HUES6 (cell line): Measurements from ENCODE around the gene MET.
A peak's percentile ranks its signal among the peaks of the same experiment; 100 is the strongest.
"Not testable (repeated sequence)": the region's sequence is repeated elsewhere in the genome, so short reads cannot be mapped to it uniquely, and the experiment has no call there.

ENCODE experiments used
- H3K27ac ChIP-seq: 2 replicates; pipeline ENCODE4 v1.7.0; 2013; ENCODE audit warnings: low read depth, mild to moderate bottlenecking, low read length, inconsistent platforms
- H3K27me3 ChIP-seq: 2 replicates; pipeline ENCODE4 v1.6.1; 2013; ENCODE audit warnings: low read length; ENCODE audit not compliant: control insufficient read depth, insufficient read depth
- H3K36me3 ChIP-seq: 2 replicates; pipeline ENCODE4 v1.6.1; 2013; ENCODE audit warnings: low read length; ENCODE audit not compliant: control insufficient read depth, insufficient read depth
- H3K4me1 ChIP-seq: 2 replicates; pipeline ENCODE4 v1.6.1; 2013; ENCODE audit warnings: low read length; ENCODE audit not compliant: control insufficient read depth, insufficient read depth
- H3K4me3 ChIP-seq: 2 replicates; pipeline ENCODE4 v1.5.1; 2013; ENCODE audit warnings: low read depth, low read length
- H3K9ac ChIP-seq: one replicate; pipeline ENCODE4 v1.6.1; 2013; ENCODE audit warnings: mild to moderate bottlenecking, low read length
- H3K9me3 ChIP-seq: 2 replicates; pipeline ENCODE4 v1.6.1; 2013; ENCODE audit warnings: low read depth, low read length; ENCODE audit not compliant: control insufficient read depth, insufficient read depth

MET gene

DNA sequence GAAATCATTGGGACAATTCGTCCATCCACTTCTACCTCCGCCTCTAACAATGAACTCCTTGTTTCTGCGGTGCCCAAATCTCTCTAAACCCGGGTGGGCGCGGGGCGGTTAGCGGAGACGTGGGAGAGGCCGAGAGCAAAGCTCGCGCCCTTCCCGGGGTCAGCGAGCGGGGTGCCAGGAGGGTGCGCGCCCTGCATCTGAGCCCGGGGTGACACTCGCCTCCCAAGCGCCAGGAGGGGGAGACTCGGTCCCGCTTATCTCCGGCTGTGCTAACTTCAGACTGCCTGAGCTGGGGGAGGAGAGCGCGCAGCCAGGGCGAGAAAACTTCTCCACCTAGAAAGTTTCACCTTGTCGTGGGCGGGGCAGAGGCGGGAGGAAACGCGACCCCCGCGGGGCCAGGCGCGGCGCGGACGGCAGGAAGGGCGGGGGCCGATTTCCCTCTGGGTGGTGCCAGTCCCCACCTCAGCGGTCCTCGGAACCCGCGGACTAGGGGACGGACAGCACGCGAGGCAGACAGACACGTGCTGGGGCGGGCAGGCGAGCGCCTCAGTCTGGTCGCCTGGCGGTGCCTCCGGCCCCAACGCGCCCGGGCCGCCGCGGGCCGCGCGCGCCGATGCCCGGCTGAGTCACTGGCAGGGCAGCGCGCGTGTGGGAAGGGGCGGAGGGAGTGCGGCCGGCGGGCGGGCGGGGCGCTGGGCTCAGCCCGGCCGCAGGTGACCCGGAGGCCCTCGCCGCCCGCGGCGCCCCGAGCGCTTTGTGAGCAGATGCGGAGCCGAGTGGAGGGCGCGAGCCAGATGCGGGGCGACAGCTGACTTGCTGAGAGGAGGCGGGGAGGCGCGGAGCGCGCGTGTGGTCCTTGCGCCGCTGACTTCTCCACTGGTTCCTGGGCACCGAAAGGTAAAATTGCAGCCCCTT lies at the start of gene MET:
Gene MET (plus strand): TSS at position 516 of the 915 bp plus-strand sequence. CDS start 26,889 bp downstream, outside the sequence.
- no peaks in the 10 kb centered on the region for H3K9me3 ChIP-seq
- peaks cover 9% of the 10 kb centered on the region for H3K4me1 ChIP-seq
- peaks cover 68% of the 10 kb centered on the region for H3K27me3 ChIP-seq
- peak within 1 kb of the TSS; percentile 72 for H3K4me3 ChIP-seq
- no peak within 1 kb of the TSS for H3K27ac ChIP-seq
- H3K9ac ChIP-seq, result peak within 1 kb of the TSS; percentile 66
- H3K36me3 ChIP-seq, result no peaks in the 10 kb centered on the region

DNA sequence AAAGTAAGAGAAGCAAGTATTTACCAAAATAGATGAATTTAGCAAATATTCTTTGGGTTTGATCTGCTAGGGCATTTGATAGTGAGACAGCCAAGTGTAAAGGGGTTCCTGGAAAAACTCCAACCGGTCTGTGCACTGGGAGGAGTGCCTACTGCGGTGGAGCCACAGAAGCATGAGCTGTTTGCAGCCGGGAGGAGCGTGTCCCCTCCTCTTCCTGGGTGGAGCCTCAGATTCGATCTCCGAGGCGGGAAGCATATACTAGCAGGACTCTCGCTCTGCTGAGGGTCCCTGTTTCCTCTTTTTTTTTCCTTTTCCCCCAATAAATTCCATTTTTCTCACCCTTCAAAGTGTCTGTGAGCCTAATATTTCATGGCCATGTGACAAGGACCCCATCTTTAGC lies 45.1 kb upstream of the MET start:
- Histone ChIP-seq H3K4me3 (no peak overlapping the region), H3K27ac (no peak overlapping the region), H3K4me1 (no peaks in the 10 kb centered on the region; the same call in 1 of the 2 replicates), H3K9me3 (no peaks in the 10 kb centered on the region), H3K36me3 (no peaks in the 10 kb centered on the region), H3K27me3 (no peaks in the 10 kb centered on the region), H3K9ac (no peak overlapping the region)

DNA sequence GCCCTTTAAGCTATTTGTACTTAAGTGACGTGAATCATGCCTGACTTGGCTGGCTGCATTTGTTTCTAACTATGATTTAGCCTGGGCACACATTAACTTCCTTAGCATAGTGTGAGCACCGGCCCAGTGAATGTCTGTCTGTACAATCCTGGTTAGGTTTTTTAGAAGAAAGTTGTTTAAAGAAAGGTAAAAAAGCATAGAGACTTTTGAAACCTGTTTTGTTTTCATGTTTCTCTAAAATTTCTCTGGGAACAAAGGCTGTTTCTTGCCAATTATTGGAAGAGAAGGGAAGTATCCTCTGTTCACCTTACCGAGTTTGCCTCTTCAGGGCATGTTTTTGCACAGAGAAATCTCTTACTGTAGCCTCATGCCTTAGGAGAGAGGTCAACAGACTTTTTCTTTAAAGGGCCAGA lies 42.9 kb upstream of the MET start:
- Histone ChIP-seq H3K9me3 (no peaks in the 10 kb centered on the region), H3K27me3 (no peaks in the 10 kb centered on the region), H3K4me3 (no peak overlapping the region), H3K27ac (no peak overlapping the region), H3K9ac (no peak overlapping the region), H3K36me3 (no peaks in the 10 kb centered on the region), H3K4me1 (no peaks in the 10 kb centered on the region; the same call in 1 of the 2 replicates)

DNA sequence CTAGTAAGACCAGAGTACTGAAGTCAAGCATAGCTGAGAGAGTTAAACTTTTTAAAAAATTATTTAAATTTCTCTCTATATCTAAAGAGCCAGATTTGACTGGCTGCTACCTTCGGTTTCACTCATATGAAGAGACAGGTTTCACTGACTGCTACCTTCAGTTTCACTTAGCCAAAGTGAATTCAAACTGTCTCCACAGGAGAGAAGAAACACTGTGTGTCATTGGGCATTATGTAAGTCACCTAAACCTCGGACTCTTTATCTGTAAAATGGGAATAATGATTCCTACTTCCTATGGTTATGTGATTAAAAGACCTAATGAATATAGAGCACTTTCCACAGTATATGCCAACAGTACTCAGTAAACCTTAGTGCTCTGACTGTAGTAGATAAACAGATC lies 41.6 kb upstream of the MET start:
- Histone ChIP-seq H3K9me3 (no peaks in the 10 kb centered on the region), H3K4me1 (no peaks in the 10 kb centered on the region; the same call in 1 of the 2 replicates), H3K4me3 (no peak overlapping the region), H3K36me3 (no peaks in the 10 kb centered on the region), H3K27ac (no peak overlapping the region), H3K27me3 (no peaks in the 10 kb centered on the region), H3K9ac (no peak overlapping the region)

DNA sequence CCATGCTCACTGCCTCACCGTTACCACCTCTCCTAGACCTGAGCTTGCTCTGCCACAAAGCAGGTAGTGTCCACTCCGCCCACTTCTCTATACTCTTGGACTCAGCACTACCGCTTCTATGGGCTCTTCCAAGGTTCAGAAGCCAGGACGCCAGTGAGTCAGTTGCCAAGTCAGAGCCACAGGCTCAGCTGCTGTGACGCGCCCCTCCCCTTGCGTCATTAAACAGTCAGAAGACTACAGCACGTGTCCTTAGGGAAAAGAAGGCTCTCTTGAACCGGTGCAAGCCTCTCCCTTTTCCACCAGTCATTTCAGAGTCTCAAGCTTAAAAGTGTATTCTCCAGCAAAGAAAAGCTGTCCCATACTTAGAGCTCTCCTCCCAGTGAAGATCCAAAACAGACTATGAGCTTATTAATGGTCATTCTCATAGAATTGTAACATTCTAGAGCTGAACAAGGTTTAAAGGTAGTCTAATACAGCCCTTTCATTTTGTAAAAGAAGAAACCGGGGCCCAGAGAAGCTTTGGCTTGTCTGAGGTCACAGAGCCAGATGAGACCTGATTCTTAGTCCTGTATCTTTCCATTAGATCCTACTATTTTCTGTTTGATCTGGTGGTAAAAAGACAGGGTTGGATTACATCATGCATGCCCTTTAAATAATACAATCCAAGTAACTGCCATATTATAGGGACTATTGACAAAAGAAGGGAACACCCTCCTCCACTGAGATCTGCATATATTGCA lies 40.9 kb upstream of the MET start:
- Histone ChIP-seq H3K9ac (no peak overlapping the region), H3K27me3 (no peaks in the 10 kb centered on the region), H3K4me1 (no peaks in the 10 kb centered on the region; the same call in 1 of the 2 replicates), H3K27ac (no peak overlapping the region), H3K4me3 (no peak overlapping the region), H3K9me3 (no peaks in the 10 kb centered on the region), H3K36me3 (no peaks in the 10 kb centered on the region)

DNA sequence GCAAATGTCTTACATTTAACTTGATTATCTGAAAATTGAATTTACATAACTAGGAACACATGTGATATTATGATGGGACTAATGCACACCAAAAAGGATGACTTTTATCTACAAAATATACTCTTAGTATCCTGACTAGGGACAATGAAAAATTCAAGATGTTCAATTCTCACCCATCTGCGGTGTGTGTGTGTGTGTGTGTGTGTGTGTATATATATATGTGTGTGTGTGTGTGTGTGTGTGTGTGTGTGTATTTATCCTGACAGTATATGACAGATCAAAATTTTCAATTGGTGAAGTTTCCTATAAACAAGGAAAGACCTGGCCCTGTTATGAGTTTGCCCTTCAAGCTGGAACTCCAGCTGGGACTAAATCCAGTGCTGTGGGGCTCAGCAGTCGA lies 40.3 kb upstream of the MET start:
- Histone ChIP-seq H3K27ac (no peak overlapping the region), H3K9me3 (no peaks in the 10 kb centered on the region), H3K4me3 (no peak overlapping the region), H3K36me3 (no peaks in the 10 kb centered on the region), H3K9ac (no peak overlapping the region), H3K27me3 (no peaks in the 10 kb centered on the region), H3K4me1 (no peaks in the 10 kb centered on the region; the same call in 1 of the 2 replicates)

DNA sequence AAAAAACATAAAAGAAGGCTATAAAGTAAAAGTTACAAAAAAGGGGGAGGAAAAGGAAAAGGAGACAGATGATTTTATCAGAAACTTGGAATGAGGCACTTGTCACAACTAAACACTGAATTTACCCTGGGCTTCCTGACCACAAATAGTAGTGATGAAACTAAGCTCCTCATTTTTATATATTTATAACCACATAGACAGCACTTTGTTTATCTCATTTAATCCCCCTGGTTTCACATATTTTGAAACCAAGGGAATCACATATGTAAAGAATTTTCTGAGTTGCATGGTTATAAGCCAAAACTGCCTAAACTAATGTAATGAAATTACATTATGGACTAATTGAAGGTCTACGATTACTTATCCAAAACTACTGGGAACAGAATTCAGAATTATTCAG lies 39.6 kb upstream of the MET start:
- Histone ChIP-seq H3K27ac (no peak overlapping the region), H3K4me3 (no peak overlapping the region), H3K4me1 (no peaks in the 10 kb centered on the region; the same call in 1 of the 2 replicates), H3K9me3 (no peaks in the 10 kb centered on the region), H3K27me3 (no peaks in the 10 kb centered on the region), H3K36me3 (no peaks in the 10 kb centered on the region), H3K9ac (no peak overlapping the region)

DNA sequence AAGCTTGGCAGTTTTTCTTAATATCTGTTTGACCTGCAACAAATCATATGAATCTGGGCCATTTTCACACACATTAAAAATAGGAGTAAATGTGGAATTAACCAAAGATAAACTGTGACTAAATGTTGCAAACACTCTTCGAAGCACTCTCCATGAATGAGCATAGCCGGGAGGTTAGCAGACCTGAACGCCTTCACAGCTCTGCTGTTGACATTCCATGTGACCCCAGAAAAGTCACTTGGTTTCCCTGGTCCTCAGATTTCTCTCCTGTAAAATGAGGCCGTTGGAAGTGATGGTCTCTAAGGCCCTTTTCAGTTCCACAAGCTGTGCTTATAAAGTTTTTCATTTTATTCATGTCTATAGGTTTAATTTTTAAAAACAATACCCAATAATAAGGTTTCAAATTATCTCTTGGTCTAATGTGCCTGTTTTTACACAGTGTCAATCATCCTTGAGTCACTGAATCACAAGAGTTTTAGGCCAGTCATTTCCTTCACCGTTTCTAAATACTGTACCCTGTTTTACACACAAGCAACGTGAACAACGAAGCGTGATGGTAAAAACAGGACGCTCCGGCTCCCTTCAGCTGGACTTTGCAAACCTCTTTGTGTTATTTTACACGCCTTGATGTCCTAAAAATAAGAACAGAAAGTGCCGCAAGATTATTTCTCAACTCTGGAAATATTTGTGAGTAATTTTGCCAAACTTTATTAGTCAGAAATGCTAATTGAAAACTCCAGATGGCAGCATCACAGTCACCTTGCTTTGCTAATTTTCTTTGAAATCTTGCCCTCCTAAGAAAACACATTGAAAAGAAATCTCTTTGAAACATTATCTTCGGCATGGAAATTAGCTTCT lies 38.6 kb upstream of the MET start:
- Histone ChIP-seq H3K9me3 (peaks cover 4% of the 10 kb centered on the region; the same call in 1 of the 2 replicates), H3K36me3 (no peaks in the 10 kb centered on the region), H3K9ac (no peak overlapping the region), H3K27ac (no peak overlapping the region), H3K4me3 (no peak overlapping the region), H3K4me1 (no peaks in the 10 kb centered on the region; the same call in 1 of the 2 replicates), H3K27me3 (no peaks in the 10 kb centered on the region)

DNA sequence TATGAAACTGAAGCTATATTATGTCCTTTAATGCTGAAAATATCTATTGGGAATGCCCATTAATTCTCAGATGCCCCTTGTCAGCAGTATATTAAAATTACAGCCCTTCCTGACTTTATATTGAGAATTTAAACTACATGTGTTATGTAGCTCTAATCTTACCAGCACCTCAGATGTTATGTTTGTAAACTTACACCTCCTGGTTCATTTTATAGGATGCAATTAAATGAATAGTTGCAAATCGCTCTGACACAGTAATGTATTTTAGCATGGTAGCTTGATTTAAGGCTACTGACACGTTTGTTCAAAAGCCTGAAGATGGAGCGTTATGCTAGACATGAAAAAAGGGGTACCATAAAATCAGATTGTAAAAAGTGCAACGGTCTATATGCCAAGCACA lies 35.0 kb upstream of the MET start:
- no peak overlapping the region for H3K27ac ChIP-seq

DNA sequence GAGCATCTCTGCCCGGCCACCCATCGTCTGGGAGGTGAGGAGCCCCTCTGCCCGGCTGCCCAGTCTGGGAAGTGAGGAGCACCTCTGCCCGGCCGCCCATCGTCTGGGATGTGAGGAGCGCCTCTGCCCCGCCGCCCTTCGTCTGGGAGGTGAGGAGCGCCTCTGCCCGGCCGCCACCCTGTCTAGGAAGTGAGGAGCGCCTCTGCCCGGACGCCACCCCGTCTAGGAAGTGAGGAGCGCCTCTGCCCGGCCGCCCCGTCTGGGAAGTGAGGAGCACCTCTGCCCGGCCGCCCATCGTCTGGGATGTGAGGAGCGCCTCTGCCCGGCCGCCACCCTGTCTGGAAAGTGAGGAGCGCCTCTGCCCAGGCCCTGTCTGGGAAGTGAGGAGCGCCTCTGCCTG lies 33.4 kb upstream of the MET start:
- H3K4me3 ChIP-seq, H3K27ac ChIP-seq, H3K36me3 ChIP-seq, H3K9ac ChIP-seq, H3K27me3 ChIP-seq, H3K4me1 ChIP-seq: not testable (repeated sequence)
- peaks cover 11% of the 10 kb centered on the region; the same call in 1 of the 2 replicates for H3K9me3 ChIP-seq

More for the DNA sequence above, 35.0 kb upstream of the MET start:
- no peak overlapping the region for H3K4me3 ChIP-seq
- H3K4me1 ChIP-seq, result no peaks in the 10 kb centered on the region
- H3K36me3 ChIP-seq, result no peaks in the 10 kb centered on the region
- no peak overlapping the region for H3K9ac ChIP-seq
- peaks cover 11% of the 10 kb centered on the region; the same call in 1 of the 2 replicates for H3K9me3 ChIP-seq
- no peaks in the 10 kb centered on the region for H3K27me3 ChIP-seq
